Astrocyte of the spinal cord (primary cell): ENCODE measurements around the gene FYN.
"Not testable (repeated sequence)": the region's sequence is repeated elsewhere in the genome, so short reads cannot be mapped to it uniquely, and the experiment has no call there.

Experiments
- DNase-seq: peaks from one replicate; pipeline ENCODE4 v3.0.0; 2011; ENCODE audit warnings: low read depth, low spot score
- H3K4me3 ChIP-seq: 2 replicates; pipeline ENCODE4 v1.5.1; 2011; ENCODE audit warnings: low read depth, mild to moderate bottlenecking, low read length, moderate library complexity
- CTCF ChIP-seq: IDR thresholded peaks from 2 replicates; pipeline ENCODE4 v1.5.1; 2012; ENCODE audit warnings: low read depth, mild to moderate bottlenecking, low read length, inconsistent platforms
- in situ Hi-C: cut with HindIII; loops from 2 replicates; pipeline ENCODE4 v1.10.0; 2017; ENCODE audit warnings: low sequenced_read_pairs

Gene FYN

DNA sequence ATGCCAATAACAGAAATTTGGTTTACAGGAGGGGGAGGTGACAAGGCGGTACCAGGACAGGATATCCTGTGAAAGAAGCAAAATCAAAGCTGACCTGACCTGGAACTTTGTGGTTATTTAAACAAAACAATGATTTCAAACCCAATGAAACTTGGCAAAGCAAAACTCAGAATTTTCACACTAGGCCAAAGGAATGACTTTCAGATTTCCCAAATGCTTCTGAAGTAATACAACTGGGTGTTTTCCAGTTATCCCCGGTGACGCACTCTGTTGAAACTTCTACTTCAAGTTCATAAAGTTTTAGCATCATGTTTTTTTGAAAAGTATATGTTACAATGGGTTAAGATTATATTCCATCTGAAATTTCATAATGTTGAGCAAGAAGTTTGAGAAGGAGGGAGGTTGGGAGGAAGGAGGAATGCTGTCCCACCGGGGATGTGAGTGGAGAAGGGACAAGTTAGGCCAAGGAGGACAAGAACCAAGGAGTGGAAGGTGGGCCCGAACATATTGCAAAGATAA is 189.4 kb downstream of the FYN start:
- DNase-seq, result peak; percentile 90
- no peak overlapping the region for H3K4me3 ChIP-seq
- in situ Hi-C loops, result no loop called here
- TF ChIP-seq CTCF, result no peak

DNA sequence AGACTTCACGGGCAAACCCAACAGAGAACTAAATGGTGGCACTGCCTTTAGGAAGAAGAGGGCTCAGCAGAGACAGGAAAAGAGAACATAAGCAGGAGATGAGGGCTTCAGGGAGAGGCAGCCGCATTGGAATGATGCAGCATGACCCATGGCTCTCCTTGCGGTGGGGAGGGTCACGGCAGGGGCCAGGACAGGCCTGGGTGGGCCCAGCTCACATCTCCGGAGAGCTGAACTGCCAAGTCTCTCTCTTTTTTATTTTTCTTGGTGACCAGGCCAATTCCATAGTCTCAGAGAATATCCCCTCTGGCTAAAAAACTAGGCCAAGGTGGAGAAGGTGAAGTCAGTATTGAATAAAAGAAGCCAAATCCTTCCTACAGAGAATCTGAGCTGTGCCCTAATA is 190.1 kb downstream of the FYN start:
- no peak overlapping the region for H3K4me3 ChIP-seq
- DNase-seq, result peak; percentile 27
- in situ Hi-C loops, result no loop called here
- no peak for TF ChIP-seq CTCF

DNA sequence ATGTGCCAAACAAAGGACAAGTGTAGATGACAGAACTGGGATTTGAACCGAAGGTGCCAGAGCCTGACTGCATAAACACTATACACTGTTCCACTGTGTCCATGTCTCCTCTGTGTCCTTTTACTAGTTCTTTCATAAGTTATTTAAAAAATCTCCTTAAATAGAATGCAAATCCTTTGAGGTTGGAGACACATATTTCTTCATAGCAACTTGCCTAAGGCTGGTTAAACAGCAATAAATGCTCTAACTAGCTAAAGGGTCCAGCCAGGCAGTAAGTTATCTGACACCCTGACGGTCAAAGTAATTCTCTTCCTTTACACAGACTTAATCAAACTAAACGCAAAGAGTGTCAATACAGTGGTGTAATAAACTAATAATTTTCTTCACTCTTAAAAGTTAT is 191.4 kb downstream of the FYN start:
- TF ChIP-seq CTCF, result no peak
- H3K4me3 ChIP-seq, result no peak overlapping the region
- DNase-seq, result no peak
- in situ Hi-C loops, result no loop called here

- DNase-seq, H3K4me3 ChIP-seq, in situ Hi-C loops: not testable (repeated sequence)
These were observed 192.2 kb downstream of the FYN start for GRCh38 chr6:111680811-111681609.

DNA sequence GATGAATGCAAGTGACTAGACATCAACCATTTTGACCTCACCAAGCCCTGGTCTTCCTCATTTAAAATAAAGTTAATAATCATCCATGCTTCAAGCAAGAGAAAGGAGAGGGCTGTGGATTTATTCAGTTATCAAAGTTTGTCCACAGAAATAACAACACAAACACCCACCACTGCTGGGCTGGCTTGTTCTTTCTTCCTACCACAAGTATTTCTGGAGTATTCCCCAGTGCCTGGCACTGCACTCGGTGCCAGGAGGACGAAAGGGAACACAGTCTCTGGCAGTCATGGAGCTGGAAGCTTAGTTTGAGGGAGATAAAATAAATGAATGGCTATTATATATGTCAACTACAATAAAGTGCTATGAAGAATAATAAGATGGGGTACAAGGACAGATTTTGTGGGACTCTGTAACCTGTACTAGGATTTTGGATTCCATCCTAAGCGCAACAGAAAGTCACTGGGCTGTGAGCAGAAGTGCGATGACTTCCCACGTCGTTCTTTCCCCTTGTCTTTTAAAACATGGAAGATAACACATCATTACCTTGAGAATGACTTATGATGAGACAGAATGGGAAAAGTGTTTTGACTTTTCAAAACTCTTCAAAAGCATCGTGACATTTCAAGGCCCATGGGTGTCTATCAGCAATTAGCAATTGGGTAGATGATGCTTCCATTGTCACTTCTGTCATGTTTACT is 193.1 kb downstream of the FYN start:
- TF ChIP-seq CTCF, result no peak
- no peak for DNase-seq
- H3K4me3 ChIP-seq, result no peak overlapping the region
- in situ Hi-C loops, result no loop called here

GRCh38 chr6:111679126-111679858 is 194.0 kb downstream of the FYN start:
- H3K4me3 ChIP-seq, result no peak overlapping the region
- TF ChIP-seq CTCF, result no peak
- in situ Hi-C loops, result no loop called here
- no peak for DNase-seq
